ENCODE data around the gene AK9. TPM values are rescaled to one million over a fixed set of nuclear protein-coding genes. Genes with fewer than 3 reads are reported as not detected.
"Not testable (repeated sequence)": the region's sequence is repeated elsewhere in the genome, so short reads cannot be mapped to it uniquely, and the experiment has no call there.

The AK9 gene
- total and polyA plus RNA-seq, 7 experiments from 2014 or later, result 5.8 to 19.5 (median 7.3) TPM

GRCh38 chr6:109467696-109468095 lies 223.3 kb downstream of the AK9 start:
- Histone ChIP-seq H3K4me3 (ENCODE audit: low read length) (no peak overlapping the region), H3K36me3 (ENCODE audit: control insufficient read depth in 2 of 3, insufficient read depth in 3 of 3, low read length in 3 of 3) (peaks cover 6 to 82% (median 28%) of the 10 kb centered on the region in 3 experiments), H3K9me3 (ENCODE audit: control insufficient read depth in 2 of 3, low read length in 3 of 3) (no peaks in the 10 kb centered on the region), H3K27ac (ENCODE audit: low read depth, low read length) (no peak overlapping the region), H3K27me3 (ENCODE audit: control insufficient read depth in 2 of 2, insufficient read depth in 2 of 2, low read length in 2 of 2) (no peaks in the 10 kb centered on the region), H3K4me1 (ENCODE audit: control insufficient read depth in 2 of 2, insufficient read depth in 2 of 2, low read length in 2 of 2) (peaks cover 0 to 6% of the 10 kb centered on the region in 2 donors)
- H3K4me3 Mint-ChIP-seq, result no peak overlapping the region
- H3K27me3 Mint-ChIP-seq, result no peaks in the 10 kb centered on the region
- H3K27ac Mint-ChIP-seq, result peak overlapping the region in 6 of 9 donors; percentile 13 to 90 (median 36)
- intact Hi-C loops (cut with micrococcal nuclease), result no loop called here
- no peak for DNase-seq
- no peak for ATAC-seq
- ChIA-PET CTCF (no interaction called here), POLR2A (interaction anchor here (0.7 to 1.0 kb wide), 2 partner anchors 14 to 95 kb away, joined by 3 read pairs; no protein-coding TSS in a partner anchor)
- peaks cover 9 to 70% (median 41%) of the 10 kb centered on the region in 5 donors for H3K36me3 Mint-ChIP-seq
- peaks cover 20 to 79% (median 61%) of the 10 kb centered on the region in 7 donors for H3K4me1 Mint-ChIP-seq
- no peaks in the 10 kb centered on the region for H3K9me3 Mint-ChIP-seq

GRCh38 chr6:109466212-109466923 lies 224.6 kb downstream of the AK9 start:
- H3K27ac Mint-ChIP-seq, result peak overlapping the region in 5 of 9 donors; percentile 26 to 70 (median 65)
- H3K9me3 Mint-ChIP-seq, result peaks cover 0 to 3% (median 0%) of the 10 kb centered on the region in 11 donors
- Histone ChIP-seq H3K27ac (ENCODE audit: low read depth, low read length) (no peak overlapping the region), H3K4me1 (ENCODE audit: control insufficient read depth in 2 of 2, insufficient read depth in 2 of 2, low read length in 2 of 2) (peaks cover 0 to 6% of the 10 kb centered on the region in 2 donors), H3K4me3 (ENCODE audit: low read length) (no peak overlapping the region), H3K36me3 (ENCODE audit: control insufficient read depth in 2 of 3, insufficient read depth in 3 of 3, low read length in 3 of 3) (peaks cover 6 to 76% (median 29%) of the 10 kb centered on the region in 3 experiments), H3K27me3 (ENCODE audit: control insufficient read depth in 2 of 2, insufficient read depth in 2 of 2, low read length in 2 of 2) (no peaks in the 10 kb centered on the region), H3K9me3 (ENCODE audit: control insufficient read depth in 2 of 3, low read length in 3 of 3) (no peaks in the 10 kb centered on the region)
- no peak for ATAC-seq
- H3K27me3 Mint-ChIP-seq, result no peaks in the 10 kb centered on the region
- CTCF ChIA-PET, result interaction anchor here (0.7 kb wide), 1 partner anchor 830 kb away, joined by 3 read pairs; no protein-coding TSS in a partner anchor
- no peak overlapping the region for H3K4me3 Mint-ChIP-seq
- H3K4me1 Mint-ChIP-seq, result peaks cover 17 to 76% (median 58%) of the 10 kb centered on the region in 7 donors
- intact Hi-C loops (cut with micrococcal nuclease), result no loop called here
- peaks cover 12 to 70% (median 41%) of the 10 kb centered on the region in 5 donors for H3K36me3 Mint-ChIP-seq
- no peak for DNase-seq
- POLR2A ChIA-PET, result interaction anchor here (1.0 to 2.1 kb wide), 2 partner anchors 12 to 13 kb away, joined by 3 to 6 read pairs; no protein-coding TSS in a partner anchor

GRCh38 chr6:109465772-109466171 lies 225.2 kb downstream of the AK9 start:
- CTCF ChIA-PET, result no interaction called here
- no peaks in the 10 kb centered on the region for H3K9me3 ChIP-seq (ENCODE audit: control insufficient read depth in 2 of 3, low read length in 3 of 3)
- no peak overlapping the region for H3K4me3 ChIP-seq (ENCODE audit: low read length)
- H3K4me1 Mint-ChIP-seq, result peaks cover 17 to 71% (median 57%) of the 10 kb centered on the region in 7 donors
- H3K27ac ChIP-seq (ENCODE audit: low read depth, low read length), result no peak overlapping the region
- H3K36me3 ChIP-seq (ENCODE audit: control insufficient read depth in 2 of 3, insufficient read depth in 3 of 3, low read length in 3 of 3), result peaks cover 6 to 70% (median 26%) of the 10 kb centered on the region in 3 experiments
- no peak overlapping the region for H3K4me3 Mint-ChIP-seq
- peak overlapping the region in 6 of 9 donors; percentile 39 to 70 (median 60) for H3K27ac Mint-ChIP-seq
- no peak for ATAC-seq
- H3K4me1 ChIP-seq (ENCODE audit: control insufficient read depth in 2 of 2, insufficient read depth in 2 of 2, low read length in 2 of 2), result peaks cover 0 to 6% of the 10 kb centered on the region in 2 donors
- peaks cover 12 to 69% (median 47%) of the 10 kb centered on the region in 5 donors for H3K36me3 Mint-ChIP-seq
- H3K9me3 Mint-ChIP-seq, result peaks cover 0 to 5% (median 0%) of the 10 kb centered on the region in 11 donors
- POLR2A ChIA-PET, result interaction anchor here (2.1 kb wide), 1 partner anchor 13 kb away, joined by 6 read pairs; no protein-coding TSS in a partner anchor
- intact Hi-C loops (cut with micrococcal nuclease), result no loop called here
- H3K27me3 Mint-ChIP-seq, result no peaks in the 10 kb centered on the region
- no peak for DNase-seq
- no peaks in the 10 kb centered on the region for H3K27me3 ChIP-seq (ENCODE audit: control insufficient read depth in 2 of 2, insufficient read depth in 2 of 2, low read length in 2 of 2)

GRCh38 chr6:109461733-109462526 lies 229.1 kb downstream of the AK9 start:
- Histone ChIP-seq H3K36me3 (ENCODE audit: control insufficient read depth in 2 of 3, insufficient read depth in 3 of 3, low read length in 3 of 3) (peaks cover 0 to 38% (median 6%) of the 10 kb centered on the region in 3 experiments), H3K27me3 (ENCODE audit: control insufficient read depth in 2 of 2, insufficient read depth in 2 of 2, low read length in 2 of 2) (no peaks in the 10 kb centered on the region), H3K4me3 (ENCODE audit: low read length) (no peak overlapping the region), H3K9me3 (ENCODE audit: control insufficient read depth in 2 of 3, low read length in 3 of 3) (no peaks in the 10 kb centered on the region), H3K4me1 (ENCODE audit: control insufficient read depth in 2 of 2, insufficient read depth in 2 of 2, low read length in 2 of 2) (peaks cover 21% of the 10 kb centered on the region in 2 donors), H3K27ac (ENCODE audit: low read depth, low read length) (no peak overlapping the region)
- Mint-ChIP-seq H3K27me3 (no peaks in the 10 kb centered on the region), H3K4me1 (peaks cover 18 to 70% (median 62%) of the 10 kb centered on the region in 7 donors), H3K27ac (peak overlapping the region in 8 of 9 donors; percentile 1 to 89 (median 60)), H3K4me3 (no peak overlapping the region), H3K9me3 (peaks cover 0 to 5% (median 0%) of the 10 kb centered on the region in 11 donors), H3K36me3 (peaks cover 12 to 36% (median 27%) of the 10 kb centered on the region in 5 donors)
- DNase-seq (no peak), ATAC-seq (no peak)
- ChIA-PET POLR2A (interaction anchor here (0.8 to 1.0 kb wide), 2 partner anchors 14 to 79 kb away, joined by 3 read pairs; no protein-coding TSS in a partner anchor), CTCF (no interaction called here)
- intact Hi-C loops (cut with micrococcal nuclease), result no loop called here

- H3K4me1 ChIP-seq (ENCODE audit: control insufficient read depth in 2 of 2, insufficient read depth in 2 of 2, low read length in 2 of 2), result peaks cover 27 to 28% of the 10 kb centered on the region in 2 donors
- DNase-seq; H3K9me3 Mint-ChIP-seq; H3K27ac ChIP-seq (ENCODE audit: low read depth, low read length); intact Hi-C loops (cut with micrococcal nuclease); ATAC-seq; CTCF ChIA-PET; H3K27me3 ChIP-seq (ENCODE audit: control insufficient read depth in 2 of 2, insufficient read depth in 2 of 2, low read length in 2 of 2); H3K9me3 ChIP-seq (ENCODE audit: control insufficient read depth in 2 of 3, low read length in 3 of 3); H3K4me3 Mint-ChIP-seq; H3K4me3 ChIP-seq (ENCODE audit: low read length); H3K27me3 Mint-ChIP-seq: not testable (repeated sequence)
- H3K36me3 ChIP-seq (ENCODE audit: control insufficient read depth in 2 of 3, insufficient read depth in 3 of 3, low read length in 3 of 3), result peaks cover 0 to 32% (median 5%) of the 10 kb centered on the region in 3 experiments
- Mint-ChIP-seq H3K4me1 (peaks cover 18 to 72% (median 67%) of the 10 kb centered on the region in 7 donors), H3K36me3 (peaks cover 12 to 35% (median 27%) of the 10 kb centered on the region in 5 donors), H3K27ac (peak overlapping the region in 7 of 9 donors; percentile 21 to 80 (median 46))
- POLR2A ChIA-PET, result interaction anchor here (1.0 to 1.3 kb wide), 2 partner anchors 15 to 719 kb away, joined by 3 read pairs; partner anchors contain the start of genes CDC40 and WASF1
Measured at GRCh38 chr6:109461205-109461604, 229.8 kb downstream of the AK9 start.

Measured in naive thymus-derived CD4-positive, alpha-beta T cell (primary cell).